LoVo (cell line): ENCODE data around the gene TSKU.
A peak's percentile ranks its signal among the peaks of the same experiment; 100 is the strongest.

Experiments
- DNase-seq: peaks from one replicate; pipeline ENCODE4 v3.0.0-alpha.2; 2016; ENCODE audit warnings: low spot score

TSKU gene

DNA sequence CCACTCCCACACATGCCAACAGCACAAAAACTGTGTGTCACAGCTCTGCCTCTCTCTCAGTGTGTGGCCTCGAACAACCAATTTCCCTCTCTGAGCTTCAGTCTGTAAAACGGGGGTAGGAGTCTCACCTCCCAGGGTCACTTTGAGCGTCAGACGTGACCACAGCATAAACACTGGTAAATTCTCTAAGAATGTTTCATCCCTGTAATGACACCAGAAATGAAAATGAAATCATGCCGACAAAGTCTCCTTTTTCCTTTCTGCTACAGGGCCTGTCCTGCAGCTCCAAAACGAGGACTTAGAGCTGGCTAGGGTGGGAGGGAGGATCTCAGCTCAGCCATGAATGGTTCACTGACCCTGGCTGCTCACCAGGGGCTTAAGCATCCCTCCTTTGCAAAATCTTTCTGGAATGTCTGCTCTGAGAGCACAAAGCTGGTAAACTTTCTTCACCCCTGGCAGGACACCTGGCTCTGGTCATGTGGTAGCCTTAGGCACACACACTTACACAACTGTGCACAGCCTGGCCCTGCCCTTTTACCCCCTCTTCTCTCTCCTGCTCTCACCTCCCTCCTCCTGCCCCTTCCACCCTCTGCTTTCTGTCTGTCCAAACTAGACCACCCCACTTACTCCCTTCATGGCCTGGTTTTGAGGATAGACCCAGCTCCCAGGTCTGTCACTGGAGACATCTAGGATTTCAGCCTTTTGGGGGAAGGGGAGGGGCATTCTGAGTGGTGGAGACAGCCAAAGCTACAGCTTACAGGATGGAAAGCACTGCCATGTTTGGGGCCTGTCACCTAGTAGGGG lies 12.3 kb upstream of the TSKU start:
- peak; percentile 54 for DNase-seq

DNA sequence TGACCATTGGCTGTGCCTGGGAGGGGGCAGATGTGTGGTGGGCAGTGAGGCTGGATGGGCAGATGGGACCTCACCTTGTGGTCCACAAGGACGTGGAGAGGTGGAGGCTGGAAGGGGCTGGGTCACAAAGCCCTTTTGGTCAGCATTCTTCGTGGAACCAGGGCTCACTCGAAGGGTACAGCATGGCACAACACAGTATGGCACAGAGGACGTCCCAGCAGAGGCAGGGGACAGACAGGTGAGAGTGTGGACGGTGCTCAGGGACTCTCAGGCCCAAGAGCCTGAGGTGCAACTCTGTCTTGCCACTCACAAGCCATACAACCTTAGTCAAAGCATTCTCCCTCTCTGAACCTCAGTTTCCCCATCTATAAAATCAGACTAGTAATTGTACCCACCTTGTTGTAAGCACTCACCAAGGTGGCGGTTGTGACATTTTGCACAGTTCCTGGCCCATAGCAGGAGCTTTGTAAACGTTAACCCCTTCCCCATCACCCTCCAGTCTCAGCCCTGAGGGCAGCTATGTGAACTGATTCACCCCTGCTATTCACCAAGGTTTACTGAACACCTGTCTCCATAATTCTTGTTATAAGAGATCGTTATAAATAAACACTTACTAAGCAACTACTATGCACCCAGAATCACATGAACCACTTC lies 11.6 kb upstream of the TSKU start:
- no peak for DNase-seq

DNA sequence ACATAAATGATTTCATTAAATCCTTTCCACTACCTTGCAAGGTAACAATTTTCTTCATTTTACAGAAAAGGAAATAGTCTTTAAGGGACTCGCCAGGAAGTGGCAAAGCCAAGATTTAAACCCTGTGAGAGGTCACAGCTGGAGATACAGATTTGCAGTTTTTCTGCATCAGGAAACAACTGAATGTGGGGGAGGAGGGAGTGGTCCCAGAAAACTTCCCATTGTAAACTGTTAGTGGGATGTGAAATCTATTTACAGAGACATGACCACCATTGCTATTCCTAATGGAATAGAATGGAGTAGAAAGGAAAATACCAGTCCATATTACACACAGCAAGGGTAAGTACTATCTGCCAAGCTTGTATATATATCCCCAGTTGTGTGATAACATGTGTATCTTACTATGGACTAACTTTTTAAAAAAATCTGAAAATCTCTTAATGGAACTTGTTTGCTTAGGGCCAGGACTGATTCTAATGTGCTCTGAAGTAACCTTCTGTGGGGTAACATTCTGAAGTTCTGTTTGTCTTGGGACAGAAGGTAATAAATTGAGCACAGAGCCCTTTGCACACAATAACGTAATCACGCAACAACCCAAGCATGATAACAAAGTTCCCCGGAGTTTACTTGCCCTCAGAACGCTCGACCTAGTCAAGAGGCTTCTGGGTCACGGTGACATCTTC lies 10.9 kb upstream of the TSKU start:
- no peak for DNase-seq

DNA sequence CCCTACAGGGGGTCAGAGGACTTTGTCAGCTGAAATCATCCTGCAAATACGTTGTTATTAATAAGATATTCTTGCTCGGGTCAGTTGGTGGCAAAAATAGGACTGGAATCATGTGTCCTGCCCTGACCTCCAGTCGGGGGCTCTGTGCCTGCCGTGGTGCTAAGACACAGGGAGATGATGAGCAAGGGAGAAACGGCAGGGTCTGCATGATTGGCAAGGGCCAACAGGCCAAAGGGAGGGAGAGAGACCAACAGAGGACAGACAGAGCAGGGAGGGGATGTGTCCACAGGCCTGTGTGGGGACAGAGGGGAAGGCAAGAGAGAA lies 10.4 kb upstream of the TSKU start:
- DNase-seq = no peak

DNA sequence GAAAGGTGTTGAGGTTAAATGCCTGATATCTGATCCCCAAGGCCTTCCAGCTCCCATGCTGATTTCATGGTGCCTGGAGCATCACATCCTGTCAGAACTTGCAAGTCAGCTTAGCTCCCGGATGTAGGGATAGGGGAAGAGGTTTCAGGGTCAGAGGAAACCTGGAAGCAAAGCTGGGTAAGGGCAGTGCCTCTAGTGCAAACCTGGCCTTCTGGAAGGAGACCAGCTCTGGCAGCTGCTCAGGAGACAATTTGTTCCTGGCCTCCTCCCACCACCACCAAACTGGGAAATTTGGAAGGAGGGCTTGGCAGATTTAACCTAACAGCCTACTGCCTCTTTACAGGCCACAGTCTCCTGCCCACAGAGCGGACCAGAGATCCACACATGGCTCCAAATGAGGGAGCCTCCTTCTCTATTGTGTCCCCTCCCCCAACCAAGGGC lies 9.2 kb upstream of the TSKU start:
- no peak for DNase-seq

DNA sequence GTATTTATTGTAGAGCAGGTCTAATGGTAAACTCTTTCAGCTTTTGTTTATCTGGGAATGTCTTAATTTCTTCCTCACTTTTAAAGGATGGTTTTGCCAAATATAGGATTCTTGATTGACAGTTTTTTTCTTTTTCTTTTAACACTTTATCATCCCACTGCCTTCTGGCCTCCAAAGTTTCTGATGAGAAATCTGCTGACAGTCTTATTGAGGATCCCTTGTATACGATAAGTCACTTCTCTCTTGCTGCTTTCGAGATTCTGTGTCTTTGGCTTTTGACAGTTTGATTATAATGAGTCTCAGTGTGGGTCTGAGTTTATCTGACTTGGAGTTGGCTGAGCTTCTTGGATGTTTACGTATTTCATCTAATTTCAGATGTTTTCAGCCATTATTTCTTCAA lies 6.7 kb upstream of the TSKU start:
- DNase-seq = no peak

DNA sequence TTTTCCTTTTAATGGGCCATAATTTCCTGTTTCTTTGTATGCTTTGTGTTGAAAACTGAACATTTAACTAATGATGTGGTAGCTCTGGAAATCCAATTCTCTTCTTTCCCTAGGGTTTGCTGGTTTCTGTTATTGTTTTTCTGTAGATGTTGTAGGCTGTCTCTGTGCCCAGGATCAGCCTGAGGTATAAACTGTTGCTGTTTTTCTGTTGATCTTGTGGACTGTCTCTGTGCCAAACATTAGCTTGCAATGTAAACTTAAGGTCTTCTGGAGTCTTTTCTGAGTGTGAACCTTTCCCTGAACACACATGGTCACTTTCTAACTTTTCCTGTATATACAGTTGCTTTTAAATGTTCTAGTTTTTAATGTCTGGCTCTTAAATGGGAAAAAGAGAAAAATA lies 5.9 kb upstream of the TSKU start:
- no peak for DNase-seq

DNA sequence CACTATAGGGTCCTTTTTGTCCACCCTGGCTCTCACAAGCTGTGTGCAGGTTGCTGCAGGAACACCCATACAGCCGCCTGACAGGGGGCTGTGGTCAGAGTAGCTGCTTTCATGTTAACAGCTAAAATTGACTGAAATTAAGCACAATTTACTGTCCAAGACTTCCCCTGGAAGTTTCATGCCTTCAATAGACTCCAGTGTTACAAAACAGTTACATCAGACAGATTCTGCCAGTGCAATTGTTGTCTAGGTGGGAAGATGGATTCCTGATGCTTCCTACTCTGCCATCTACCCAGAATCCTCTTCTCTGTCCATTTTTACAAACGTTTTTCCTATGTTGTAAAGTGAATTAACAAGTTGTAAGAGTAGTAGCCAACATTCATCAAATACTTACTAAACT lies 5.3 kb upstream of the TSKU start:
- no peak for DNase-seq

DNA sequence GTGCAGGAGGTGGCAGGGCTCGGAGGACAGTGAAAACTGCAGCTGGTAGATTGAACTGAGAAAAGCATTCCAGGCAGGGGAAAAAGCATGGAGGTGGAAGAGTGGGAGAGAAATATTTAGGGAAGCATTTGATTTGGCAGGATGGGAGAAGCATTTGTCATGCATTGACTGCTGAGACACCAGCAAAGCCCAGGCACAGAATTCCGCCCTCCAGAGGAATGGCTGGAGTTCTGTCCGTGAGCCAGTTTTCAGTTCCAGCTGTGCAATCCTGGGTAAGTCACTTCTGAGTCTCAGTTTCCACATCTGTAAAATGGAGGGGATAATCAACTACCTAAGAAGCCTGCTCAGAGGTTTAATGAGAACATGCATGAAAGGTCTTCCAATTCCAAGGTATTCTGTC lies 4.3 kb upstream of the TSKU start:
- no peak for DNase-seq

DNA sequence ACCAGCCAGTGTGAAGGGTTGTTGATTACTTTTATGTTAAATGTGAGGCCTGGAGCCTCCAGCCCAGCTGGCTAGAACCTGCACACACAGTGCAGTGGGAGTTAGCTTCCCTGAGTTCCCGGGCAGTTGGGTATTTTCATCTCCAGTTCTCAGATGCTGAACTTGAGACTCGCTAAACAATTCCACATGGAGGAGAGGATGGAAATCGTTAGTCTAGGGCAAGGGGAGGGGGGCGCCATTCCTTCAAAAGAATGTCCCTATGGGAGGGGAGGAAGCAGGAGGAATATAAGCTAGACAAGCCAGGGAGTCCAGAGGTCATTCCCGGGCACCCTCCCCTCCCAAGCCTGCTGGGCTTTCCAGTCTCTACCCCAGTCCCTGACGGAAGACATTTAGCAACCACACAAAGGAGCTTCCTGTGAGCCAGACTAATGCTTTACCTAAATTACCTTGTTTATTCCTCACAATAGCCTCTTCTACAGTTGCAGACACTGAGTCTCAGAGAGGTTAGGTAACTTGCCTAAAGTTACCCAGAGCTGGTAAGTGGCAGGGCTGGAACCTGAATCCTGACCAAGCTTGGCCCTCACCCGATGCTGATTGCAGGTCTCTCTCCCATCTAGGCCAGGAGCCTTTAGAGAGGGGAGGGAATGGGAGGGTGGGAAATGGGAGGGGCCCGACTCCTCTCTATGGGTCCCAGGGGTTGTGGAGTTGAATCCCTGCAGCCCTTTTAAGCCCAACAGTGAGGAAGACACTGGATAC lies 1.9 kb upstream of the TSKU start:
- DNase-seq = no peak

DNA sequence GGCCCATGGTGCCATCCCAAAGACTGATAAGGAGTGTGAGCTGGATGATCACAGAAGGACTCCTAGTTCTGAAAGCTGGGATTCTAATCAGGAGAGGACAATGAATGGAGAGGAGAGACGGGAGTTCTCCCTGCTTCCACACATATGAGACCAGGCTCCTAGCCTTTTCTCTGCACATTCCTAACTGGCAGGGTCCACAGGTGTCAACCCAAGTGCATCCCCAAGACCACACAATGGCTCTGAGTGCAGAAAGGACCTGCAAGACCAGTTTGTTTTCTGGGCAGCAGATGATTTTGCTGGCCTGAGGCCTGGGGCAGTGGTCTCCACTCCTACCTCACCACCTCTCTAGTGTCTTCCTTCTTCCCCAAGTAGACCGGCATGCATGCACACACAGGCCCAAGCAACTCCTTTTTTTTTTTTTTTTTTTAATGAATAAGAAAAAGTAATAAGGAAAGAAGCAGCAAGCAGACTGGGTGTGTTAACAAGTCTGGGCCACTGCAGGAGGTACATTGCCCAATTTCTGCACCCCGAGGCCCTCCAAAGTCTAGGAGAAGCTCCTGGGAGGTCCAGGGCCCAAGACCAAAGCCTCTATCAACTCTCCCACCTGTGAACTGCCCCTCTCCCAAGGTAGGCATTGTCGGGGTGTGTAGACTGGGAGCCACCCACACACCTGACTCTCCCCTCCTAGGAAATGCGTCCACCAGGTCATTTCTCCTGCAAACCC lies 1.2 kb upstream of the TSKU start:
- DNase-seq = no peak

DNA sequence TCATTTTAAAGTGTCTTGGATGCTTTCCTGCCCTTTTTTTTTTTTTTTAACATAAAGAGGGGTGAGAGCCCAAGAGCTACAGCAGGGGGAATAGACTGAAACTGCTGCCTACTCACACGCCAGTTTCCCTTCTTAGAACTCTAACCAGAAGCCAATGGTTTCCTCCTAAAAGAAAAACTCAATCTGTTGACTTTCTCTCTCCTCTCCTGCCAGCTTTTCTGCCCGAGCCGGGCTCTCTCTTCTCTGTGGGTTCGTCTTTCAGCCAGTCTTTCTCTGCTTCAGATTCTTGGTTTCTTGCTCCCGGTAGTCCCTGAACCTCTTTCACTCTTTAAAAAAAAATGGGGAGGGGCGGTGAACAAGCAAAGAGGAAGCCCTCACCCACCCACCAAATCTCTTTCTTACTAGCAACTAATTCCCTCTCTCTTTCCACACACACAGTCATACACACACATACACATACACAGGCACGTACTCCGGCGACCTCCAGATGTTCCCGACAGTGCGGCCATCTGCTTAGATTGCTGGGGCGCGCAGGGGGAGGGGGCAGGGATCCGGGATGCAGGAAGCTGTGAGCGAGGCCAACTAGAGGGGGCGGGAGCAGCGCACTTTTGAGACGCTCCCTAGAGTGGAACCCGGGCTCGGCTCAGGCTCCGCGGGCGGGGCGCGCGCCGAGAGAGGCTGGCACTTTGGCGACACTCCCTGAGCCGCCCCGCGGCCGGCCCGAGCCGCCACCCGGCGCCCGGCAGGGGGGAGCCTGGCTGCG lies 444 bp upstream of the TSKU start:
- DNase-seq = peak; percentile 88

DNA sequence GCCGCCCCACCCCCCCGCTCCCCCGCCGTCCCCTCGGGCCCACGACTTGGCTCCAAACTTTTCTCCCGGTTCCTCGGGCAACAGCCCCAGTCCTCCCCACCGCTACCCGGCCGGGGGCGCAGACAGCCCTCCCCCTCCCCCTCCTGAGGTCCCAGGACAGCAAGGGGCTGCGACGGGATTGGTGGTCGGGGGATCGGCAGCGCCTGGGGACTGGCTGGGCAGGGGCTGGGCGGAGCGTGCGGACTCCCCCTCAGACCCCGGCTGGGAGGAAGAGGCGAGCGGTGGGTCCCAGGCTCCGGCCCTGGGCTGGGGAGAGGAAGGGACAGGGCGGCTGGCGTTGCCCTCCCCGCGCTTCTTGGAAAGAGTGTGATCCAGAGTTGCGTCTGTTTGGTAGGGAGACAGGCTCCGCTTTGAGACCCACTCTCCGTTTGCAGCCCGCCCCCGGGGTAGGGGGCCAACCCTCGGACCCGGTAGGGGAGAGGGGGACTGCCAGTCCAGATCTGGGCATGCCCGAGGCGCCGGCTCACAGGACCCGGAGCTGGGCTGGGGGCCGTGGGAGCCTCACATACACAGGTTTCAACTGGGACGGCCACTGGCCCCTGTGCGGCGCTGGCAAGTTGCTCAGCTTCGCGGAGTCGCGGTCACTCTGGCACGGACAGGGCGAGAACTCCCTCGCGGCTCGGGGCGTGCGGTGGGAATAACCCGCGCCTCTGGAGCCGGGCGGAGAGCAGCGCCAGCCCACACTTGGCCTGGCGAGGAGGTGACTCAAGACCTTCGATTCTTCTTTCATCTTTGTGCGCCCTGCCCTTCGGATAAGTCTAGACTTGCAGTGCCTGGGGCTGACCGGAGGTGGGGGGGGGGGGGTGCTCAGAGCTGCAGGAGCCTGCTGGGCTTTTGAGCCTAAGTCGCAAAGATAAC lies 999 bp downstream of the TSKU start:
- DNase-seq = peak; percentile 69

DNA sequence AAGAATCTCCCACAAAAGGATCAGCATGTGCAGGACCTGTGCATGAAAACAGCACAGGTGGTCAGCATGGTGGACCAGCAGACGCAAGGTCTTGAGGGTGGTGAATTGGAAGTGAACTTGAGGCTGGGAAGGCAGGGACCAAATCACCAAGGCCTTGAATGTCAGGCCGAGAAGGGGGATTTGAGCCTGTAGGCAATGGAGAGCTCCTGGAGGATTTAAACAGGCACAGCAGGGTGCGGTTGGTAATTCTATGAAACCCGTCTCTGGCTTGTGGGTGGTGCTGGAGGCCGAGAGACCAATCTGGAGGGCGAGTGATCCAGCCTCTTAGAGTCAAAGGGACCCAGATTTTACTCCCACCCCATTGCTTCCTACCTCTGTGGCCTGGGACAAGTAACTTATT lies 2.4 kb downstream of the TSKU start:
- no peak for DNase-seq

DNA sequence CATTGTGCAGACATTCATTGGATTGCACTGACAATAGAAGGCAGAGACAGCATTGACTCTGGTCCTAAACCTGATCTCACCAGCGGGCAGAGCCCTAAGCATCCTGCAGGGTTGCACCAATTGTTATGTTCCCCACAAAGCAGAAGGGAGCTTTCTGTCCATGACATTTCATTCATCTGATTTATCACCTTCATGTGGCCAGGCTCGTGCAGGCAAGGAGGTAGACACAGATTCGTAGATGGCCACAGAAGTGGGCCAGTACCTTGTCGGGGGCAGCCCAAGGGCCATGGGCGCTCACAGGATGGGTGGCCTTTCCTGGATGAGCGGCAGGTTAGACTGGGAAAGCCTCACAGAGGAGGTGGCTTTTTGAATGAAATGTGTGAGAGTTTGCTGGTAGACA lies 2.9 kb downstream of the TSKU start:
- DNase-seq = no peak

DNA sequence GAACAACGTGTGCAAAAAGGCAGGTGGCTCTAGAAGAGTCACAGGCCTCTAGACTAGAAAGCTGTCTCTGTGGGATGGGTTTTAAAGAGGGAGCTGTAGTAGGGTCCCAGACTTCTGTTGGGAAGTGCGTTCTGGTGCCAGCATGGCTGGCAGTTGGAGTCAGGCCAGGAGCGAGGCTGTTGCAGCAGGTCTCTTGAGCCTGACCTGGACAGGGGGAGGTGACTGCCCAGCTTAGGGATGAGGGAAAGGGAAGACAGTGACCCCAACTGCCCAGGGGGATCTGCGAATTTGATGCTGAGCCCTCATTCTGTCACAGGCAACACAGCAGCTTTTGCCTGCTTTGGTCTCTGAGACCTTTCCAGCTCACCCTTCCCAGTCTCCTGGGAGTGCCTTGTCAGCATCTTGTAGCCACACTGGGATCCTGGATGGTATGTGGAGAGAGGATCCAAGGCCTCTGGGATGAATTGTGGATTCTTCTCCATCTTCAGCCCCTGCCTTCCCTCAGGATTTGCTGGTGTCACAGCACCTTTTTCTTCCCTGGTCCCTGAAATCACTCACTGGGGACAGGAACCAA lies 3.4 kb downstream of the TSKU start:
- no peak for DNase-seq

DNA sequence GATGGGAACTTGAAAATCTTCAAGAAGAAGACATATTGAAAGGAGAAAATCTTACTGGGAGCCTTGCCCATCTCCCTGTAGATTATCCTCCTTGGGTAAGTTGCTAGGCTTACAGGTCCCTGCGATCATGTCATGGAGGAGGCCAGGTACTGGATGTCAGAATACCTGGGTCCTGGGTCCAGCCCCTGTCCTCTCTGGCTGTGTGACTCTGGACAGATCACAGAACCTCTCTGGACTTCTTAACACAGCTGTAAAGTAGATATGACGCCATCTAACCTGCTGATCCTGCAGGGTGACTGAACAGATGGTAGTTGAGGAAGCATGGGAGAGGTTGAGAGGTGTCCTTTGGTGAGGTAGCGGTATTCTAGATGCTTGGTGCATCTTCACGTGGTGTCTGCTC lies 4.1 kb downstream of the TSKU start:
- DNase-seq = no peak

DNA sequence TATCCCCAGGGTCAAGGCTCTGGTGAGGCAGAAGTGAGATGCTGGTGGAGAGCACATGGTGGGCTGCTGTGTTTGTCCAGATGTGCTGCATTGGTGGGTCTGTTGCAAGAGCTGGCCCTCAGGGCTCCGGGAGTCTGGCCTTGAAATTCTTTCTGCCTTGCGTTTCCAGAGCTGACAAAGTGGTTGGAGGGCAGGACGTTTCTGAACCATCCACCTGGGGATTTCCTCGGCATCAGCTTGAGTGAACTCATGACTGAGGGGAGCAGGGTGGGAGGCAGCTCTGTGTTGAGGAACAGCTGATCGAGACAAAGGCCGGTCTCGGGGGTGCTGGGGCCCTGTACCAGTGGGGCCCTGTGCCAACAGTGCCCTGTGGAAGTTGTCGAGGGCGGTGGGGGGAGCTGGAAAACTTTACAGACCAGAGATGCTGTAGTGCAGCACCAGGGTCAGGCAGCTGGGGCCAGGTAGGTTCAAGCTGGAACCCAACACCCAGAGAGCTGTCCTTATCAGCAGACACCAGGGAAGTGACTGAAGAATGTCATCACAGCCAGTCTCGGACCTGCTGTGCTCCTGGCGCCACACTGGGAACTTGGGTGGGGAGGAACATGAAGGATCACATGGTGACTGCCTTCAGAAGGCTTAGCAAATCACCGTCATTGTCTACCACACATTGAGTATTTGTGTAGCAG lies 4.9 kb downstream of the TSKU start:
- DNase-seq = peak; percentile 39
